PC-9 (cell line): ENCODE measurements around the gene CAMTA1.

ENCODE experiments used
- CTCF ChIP-seq: fragments of 200-600 bp; sonication (generic); conservative IDR thresholded peaks from 2 replicates; pipeline ENCODE4 v1.6.1; 2017; ENCODE audit warnings: mixed run types, antibody characterized with exemption, mild to moderate bottlenecking, moderate library complexity
- EZH2 ChIP-seq: fragments of 200-600 bp; sonication (generic); IDR thresholded peaks from 2 replicates; pipeline ENCODE4 v1.8.0; 2017; ENCODE audit warnings: antibody characterized with exemption, low read depth

- TF ChIP-seq CTCF (no peak), EZH2 (no peak)
These were observed 113.8 kb downstream of the CAMTA1 start for GRCh38 chr1:6898974-6899539.
